ENCODE data around the gene RASGRP1.
A peak's percentile ranks its signal among the peaks of the same experiment; 100 is the strongest.

Gene RASGRP1

GRCh38 chr15:38504680-38505467, 59.7 kb downstream of the RASGRP1 start:
- DNase-seq (ENCODE audit: low spot score) = no peak

GRCh38 chr15:38503496-38503895, 61.1 kb downstream of the RASGRP1 start:
- no peak for DNase-seq (ENCODE audit: low spot score)

GRCh38 chr15:38499651-38500050, 65.0 kb downstream of the RASGRP1 start:
- DNase-seq (ENCODE audit: low spot score) = no peak

- DNase-seq (ENCODE audit: low spot score) = no peak
These were observed 68.5 kb downstream of the RASGRP1 start for GRCh38 chr15:38496151-38496550.

- DNase-seq (ENCODE audit: low spot score) = peak; percentile 53
These were observed 74.2 kb downstream of the RASGRP1 start for GRCh38 chr15:38490242-38490922.

GRCh38 chr15:38487378-38487777, 77.2 kb downstream of the RASGRP1 start:
- no peak for DNase-seq (ENCODE audit: low spot score)

GRCh38 chr15:38486936-38487335, 77.7 kb downstream of the RASGRP1 start:
- peak; percentile 5 for DNase-seq (ENCODE audit: low spot score)

- no peak for DNase-seq (ENCODE audit: low spot score)
These were observed 82.0 kb downstream of the RASGRP1 start for GRCh38 chr15:38482572-38482971.

- DNase-seq (ENCODE audit: low spot score) = no peak
These were observed 82.9 kb downstream of the RASGRP1 start for GRCh38 chr15:38481761-38482160.

- no peak for DNase-seq (ENCODE audit: low spot score)
These were observed 83.5 kb downstream of the RASGRP1 start for GRCh38 chr15:38481113-38481512.

GRCh38 chr15:38479756-38480155, 84.9 kb downstream of the RASGRP1 start:
- no peak for DNase-seq (ENCODE audit: low spot score)

GRCh38 chr15:38479266-38479665, 85.3 kb downstream of the RASGRP1 start:
- DNase-seq (ENCODE audit: low spot score) = no peak

- DNase-seq (ENCODE audit: low spot score) = no peak
These were observed 87.0 kb downstream of the RASGRP1 start for GRCh38 chr15:38477637-38478036.

- DNase-seq (ENCODE audit: low spot score) = no peak
These were observed 88.5 kb downstream of the RASGRP1 start for GRCh38 chr15:38476120-38476519.

- no peak for DNase-seq (ENCODE audit: low spot score)
These were observed 89.3 kb downstream of the RASGRP1 start for GRCh38 chr15:38475361-38475760.

- DNase-seq (ENCODE audit: low spot score) = no peak
These were observed 90.4 kb downstream of the RASGRP1 start for GRCh38 chr15:38474155-38474757.

- DNase-seq (ENCODE audit: low spot score) = no peak
These were observed 92.6 kb downstream of the RASGRP1 start for GRCh38 chr15:38471974-38472373.

- DNase-seq (ENCODE audit: low spot score) = no peak
These were observed 93.8 kb downstream of the RASGRP1 start for GRCh38 chr15:38470816-38471215.

- DNase-seq (ENCODE audit: low spot score) = no peak
These were observed 99.9 kb downstream of the RASGRP1 start for GRCh38 chr15:38464675-38465074.

- DNase-seq (ENCODE audit: low spot score) = no peak
These were observed 100.7 kb downstream of the RASGRP1 start for GRCh38 chr15:38463893-38464292.

- peak; percentile 51 for DNase-seq (ENCODE audit: low spot score)
These were observed 103.4 kb downstream of the RASGRP1 start for GRCh38 chr15:38461066-38461833.

- no peak for DNase-seq (ENCODE audit: low spot score)
These were observed 104.1 kb downstream of the RASGRP1 start for GRCh38 chr15:38460543-38460942.

Data from hepatic stellate cell (primary cell).